ENCODE data around the gene ALDH16A1.

Gene ALDH16A1

GRCh38 chr19:49490287-49491029 is 37.4 kb downstream of the ALDH16A1 start:
- no peak for DNase-seq

DNA sequence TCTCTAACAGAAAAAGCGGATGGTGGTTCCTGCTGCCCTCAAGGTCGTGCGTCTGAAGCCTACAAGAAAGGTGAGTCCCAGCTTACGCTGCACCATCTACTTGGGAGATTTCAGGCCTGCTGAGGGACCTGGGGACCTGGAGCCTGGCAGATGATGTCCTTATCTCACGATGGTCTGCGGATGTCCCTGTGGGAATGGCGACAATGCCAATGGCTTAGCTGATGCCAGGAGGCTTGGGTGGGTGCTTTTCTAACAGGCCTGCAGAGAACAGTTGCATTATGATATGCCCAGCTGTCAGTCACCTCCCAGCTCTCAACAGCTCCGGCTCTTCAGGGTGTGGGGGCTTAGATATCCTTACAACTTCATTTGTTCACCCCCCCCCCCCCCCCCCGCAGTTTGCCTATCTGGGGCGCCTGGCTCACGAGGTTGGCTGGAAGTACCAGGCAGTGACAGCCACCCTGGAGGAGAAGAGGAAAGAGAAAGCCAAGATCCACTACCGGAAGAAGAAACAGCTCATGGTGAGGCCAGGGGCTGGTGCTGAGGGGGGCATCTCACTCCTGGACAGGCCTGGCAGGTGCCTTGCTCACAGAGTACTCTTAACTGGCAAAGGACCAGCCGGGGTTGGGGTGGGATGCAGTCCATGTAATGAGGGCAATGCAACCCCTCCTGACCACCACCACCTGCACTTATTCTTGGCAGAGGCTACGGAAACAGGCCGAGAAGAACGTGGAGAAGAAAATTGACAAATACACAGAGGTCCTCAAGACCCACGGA is 38.2 kb downstream of the ALDH16A1 start:
- no peak for DNase-seq

- no peak for DNase-seq
Observed at GRCh38 chr19:49491804-49492572, 39.0 kb downstream of the ALDH16A1 start.

- no peak for DNase-seq
Observed at GRCh38 chr19:49492573-49493405, 39.8 kb downstream of the ALDH16A1 start.

DNA sequence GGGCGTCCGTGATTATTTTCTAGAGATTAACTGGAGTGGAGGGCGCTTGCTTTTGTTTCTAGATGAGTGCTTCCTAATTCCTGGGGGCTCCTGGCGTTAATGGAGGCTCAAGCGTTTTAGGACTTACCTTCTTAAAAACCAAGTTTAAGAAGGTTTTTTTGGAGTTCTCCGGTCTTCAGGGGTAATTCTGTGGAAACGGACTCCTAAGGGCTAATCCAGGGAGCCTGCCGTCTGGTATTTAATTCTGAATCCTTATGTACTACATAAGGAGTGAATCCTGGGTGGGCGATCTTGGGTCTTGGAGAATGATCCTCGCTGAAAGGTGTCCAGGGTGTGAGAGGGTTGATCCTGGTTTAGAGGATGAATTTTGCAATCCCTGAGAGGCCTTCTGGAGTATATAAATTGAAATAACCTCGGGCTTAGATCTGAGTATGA is 43.6 kb downstream of the ALDH16A1 start:
- DNase-seq = no peak

DNA sequence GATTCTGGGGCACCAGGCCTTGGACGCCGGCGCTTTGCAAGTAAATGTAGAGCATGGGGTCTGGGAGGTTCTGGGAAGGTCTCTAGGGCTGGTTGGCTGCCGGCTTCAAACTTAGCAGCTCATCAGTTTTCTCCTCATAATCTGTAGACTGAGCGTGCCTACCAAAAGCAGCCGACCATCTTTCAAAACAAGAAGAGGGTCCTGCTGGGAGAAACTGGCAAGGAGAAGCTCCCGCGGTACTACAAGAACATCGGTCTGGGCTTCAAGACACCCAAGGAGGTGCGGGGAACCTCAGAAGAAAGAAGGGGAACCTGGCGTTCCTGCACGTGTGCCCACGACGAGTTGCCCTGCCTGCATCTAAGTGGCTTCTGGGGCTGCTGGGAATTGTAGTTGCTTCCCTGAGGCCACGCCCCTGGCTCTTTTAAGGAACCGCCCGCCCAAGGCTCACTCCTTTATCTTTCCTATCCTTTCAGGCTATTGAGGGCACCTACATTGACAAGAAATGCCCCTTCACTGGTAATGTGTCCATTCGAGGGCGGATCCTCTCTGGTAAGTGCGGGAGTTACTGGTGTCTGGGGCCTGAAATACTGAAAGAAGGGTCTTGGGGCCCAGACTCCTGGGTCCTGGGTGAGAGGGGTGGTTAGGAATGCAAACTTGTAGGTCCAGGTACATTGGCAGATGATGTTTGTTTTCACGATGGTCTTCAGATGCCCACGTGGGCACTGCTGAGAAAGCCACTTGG is 44.2 kb downstream of the ALDH16A1 start:
- no peak for DNase-seq

GRCh38 chr19:49497789-49498103 is 44.7 kb downstream of the ALDH16A1 start:
- no peak for DNase-seq

DNA sequence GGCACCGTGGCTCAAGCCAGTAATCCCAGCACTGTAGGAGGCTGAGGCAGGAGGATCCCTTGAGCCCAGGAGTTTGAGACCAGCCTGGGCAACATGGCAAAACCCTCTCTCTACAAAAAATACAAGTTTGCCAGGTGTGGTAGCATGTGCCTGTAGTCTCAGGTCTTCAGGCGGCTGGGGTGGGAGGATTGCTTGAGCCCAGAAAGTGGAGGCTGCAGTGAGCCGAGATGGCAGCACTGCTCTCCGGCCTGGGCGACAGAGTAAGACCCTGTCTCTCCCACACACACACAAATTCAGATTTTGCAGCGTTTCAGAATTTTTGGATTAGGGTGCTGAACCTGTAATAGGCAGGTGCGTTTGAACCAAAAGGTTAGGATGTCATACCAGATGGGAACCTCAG is 45.5 kb downstream of the ALDH16A1 start:
- no peak for DNase-seq

GRCh38 chr19:49499030-49499670 is 46.1 kb downstream of the ALDH16A1 start:
- no peak for DNase-seq

GRCh38 chr19:49502866-49503581 is 50.0 kb downstream of the ALDH16A1 start:
- peak; percentile 86 for DNase-seq

GRCh38 chr19:49503582-49503962 is 50.5 kb downstream of the ALDH16A1 start:
- no peak for DNase-seq

DNA sequence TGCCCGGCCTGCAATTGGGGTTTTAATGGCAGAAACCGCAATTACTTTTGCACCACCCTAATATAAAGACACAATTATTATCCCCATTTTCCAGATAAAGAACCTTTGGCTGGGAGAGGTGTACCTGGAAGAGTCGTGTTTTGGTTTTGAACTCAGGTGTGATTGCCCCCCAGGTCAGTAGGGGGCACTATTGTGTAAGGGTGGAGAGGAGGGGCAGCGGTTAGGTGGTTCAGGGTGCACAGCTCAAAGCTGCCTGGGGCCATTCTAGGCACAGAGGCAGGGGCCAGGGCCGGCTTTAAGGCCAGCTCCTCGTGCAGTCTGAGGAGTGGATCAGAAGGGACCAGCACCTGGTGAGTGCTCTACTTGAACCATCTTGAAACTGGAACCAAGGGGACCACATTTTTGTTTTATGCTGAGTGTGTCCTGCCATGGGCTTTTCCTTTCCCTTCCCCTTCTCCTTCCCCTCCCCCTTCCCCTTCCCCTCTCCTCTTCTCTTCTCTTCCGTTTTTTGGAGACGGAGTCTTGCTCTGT is 53.6 kb downstream of the ALDH16A1 start:
- no peak for DNase-seq

GRCh38 chr19:49507803-49508494 is 54.9 kb downstream of the ALDH16A1 start:
- DNase-seq = no peak

DNA sequence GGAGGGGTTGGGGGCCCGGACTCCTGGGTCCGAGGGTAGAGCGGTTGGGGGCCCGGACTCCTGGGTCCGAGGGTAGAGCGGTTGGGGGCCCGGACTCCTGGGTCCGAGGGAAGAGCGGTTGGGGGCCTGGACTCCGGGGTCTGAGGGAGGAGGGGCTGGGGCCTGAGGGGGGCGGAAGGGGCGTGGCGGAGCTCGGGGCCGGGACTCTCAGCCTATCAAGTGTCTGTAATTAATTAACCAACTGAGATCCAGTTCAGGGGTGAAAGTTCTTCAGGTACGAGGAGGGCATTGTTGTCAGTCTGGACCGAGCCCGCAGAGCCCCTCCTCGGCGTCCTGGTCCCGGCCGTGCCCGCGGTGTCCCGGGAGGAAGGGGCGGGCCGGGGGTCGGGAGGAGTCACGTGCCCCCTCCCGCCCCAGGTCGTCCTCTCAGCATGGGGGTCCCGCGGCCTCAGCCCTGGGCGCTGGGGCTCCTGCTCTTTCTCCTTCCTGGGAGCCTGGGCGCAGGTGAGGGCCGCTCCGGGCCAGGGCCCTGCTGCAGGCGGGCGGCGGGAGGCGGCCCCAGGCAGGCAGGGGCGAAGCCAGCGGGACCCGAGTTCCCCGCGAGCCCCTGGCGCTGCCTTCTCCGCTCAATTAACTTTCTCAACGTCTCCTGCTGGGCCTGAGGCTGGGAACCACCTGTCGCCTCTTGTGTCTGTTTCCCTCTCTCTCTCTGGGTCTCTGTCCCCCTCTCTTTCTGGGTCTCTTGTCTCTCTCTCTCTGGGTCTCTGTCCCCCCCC is 60.1 kb downstream of the ALDH16A1 start:
- DNase-seq = peak; percentile 24

DNA sequence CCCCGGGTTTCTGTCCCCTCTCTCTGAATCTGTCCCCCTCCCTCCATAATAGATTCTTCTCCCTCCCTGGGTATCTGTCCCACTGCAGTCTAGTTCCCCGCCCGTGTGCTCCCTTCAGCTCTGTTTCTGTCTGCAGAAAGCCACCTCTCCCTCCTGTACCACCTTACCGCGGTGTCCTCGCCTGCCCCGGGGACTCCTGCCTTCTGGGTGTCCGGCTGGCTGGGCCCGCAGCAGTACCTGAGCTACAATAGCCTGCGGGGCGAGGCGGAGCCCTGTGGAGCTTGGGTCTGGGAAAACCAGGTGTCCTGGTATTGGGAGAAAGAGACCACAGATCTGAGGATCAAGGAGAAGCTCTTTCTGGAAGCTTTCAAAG is 60.7 kb downstream of the ALDH16A1 start:
- no peak for DNase-seq

GRCh38 chr19:49514151-49514550 is 61.1 kb downstream of the ALDH16A1 start:
- DNase-seq = peak; percentile 29

DNA sequence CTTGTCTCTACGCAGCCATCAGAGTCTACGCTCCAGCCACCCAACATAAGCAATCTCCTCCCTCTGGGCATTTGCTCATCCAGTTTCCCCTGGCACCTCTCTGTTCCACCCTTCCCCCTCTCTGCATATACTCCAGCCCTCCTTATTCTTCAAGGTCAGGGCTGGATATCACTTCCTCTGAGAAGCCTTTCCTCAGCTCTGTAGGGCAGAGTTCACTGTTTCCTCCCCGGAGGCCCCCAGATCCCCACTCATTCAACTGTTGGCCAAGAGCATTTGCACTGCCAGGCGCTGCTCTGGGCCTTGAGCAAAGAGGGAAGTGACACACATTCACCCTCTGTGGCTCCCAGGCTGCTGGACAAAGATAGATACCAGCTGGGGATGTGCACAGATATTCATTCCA is 62.7 kb downstream of the ALDH16A1 start:
- no peak for DNase-seq

DNA sequence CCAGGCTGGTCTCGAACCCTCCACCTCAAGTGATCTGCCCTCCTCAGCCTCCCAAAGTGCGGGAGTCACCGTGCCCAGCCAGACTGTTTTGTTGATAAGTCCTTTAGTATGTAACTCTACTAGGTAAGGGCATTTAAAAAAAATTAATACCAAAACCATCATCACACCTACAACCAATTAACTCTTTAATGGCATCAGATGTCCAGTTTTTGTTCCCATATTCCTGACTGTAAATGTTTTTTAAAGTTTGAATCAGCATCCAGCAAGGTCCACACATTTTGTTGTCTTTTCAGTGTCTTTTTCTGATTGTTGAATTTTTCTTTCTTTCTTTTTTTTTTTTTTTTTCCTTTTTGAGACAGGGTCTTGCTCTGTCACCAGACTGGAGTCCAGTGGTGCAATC is 65.0 kb downstream of the ALDH16A1 start:
- DNase-seq = no peak
